GM10248 (cell line): ENCODE measurements around the gene GGACT.

Experiments used
- CTCF ChIA-PET: fragments of 300-600 bp; sonication (Branson Sonifier 250); formaldehyde crosslinking; extraction: SDS; loops from one replicate; lab custom pipeline; 2021; ENCODE audit warnings: antibody characterized with exemption; lab: Yijun Ruan, JAX
- POLR2A ChIA-PET: fragments of 350-650 bp; sonication (Branson Sonifier 250); formaldehyde crosslinking; extraction: SDS; loops from one replicate; lab custom pipeline; 2020; ENCODE audit warnings: antibody characterized with exemption; lab: Yijun Ruan, JAX
- DNase-seq: peaks from one replicate; pipeline ENCODE4 v3.0.0; 2012; ENCODE audit errors: extremely low spot score
- TF ChIP-seq, protein P1 (sequence below): IDR thresholded peaks from 2 replicates; pipeline ENCODE4 v1.5.1; 2012; ENCODE audit warnings: mild to moderate bottlenecking, low read depth; ENCODE audit errors: extremely low read depth, missing control alignments, control extremely low read depth

The GGACT gene

DNA sequence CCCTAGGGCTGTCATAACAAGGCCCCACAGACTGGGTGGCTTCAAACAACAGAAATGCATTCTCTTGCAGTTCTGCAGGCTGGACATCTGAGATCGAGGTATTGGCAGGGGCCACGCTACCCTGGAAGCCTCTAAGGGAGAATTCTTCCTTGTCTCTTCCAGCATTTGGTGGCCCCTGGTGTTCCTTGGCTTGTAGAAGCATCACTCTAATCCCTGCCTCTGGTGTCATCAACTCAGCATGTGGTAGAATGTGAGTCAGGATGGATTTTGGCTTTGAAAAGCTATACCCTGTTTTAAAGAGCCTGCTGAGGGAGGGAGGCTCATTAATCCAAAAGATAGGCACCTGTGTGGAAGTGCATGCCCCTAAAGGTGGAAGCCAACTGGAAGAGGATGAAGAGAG lies 7.9 kb upstream of the GGACT start:
- no peak for DNase-seq
- TF ChIP-seq, protein P1, sequence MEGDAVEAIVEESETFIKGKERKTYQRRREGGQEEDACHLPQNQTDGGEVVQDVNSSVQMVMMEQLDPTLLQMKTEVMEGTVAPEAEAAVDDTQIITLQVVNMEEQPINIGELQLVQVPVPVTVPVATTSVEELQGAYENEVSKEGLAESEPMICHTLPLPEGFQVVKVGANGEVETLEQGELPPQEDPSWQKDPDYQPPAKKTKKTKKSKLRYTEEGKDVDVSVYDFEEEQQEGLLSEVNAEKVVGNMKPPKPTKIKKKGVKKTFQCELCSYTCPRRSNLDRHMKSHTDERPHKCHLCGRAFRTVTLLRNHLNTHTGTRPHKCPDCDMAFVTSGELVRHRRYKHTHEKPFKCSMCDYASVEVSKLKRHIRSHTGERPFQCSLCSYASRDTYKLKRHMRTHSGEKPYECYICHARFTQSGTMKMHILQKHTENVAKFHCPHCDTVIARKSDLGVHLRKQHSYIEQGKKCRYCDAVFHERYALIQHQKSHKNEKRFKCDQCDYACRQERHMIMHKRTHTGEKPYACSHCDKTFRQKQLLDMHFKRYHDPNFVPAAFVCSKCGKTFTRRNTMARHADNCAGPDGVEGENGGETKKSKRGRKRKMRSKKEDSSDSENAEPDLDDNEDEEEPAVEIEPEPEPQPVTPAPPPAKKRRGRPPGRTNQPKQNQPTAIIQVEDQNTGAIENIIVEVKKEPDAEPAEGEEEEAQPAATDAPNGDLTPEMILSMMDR = no peak
- ChIA-PET CTCF (interaction anchor here (2.1 kb wide), 1 partner anchor 23 kb away, joined by 7 read pairs; no protein-coding TSS in a partner anchor), POLR2A (no interaction called here)

DNA sequence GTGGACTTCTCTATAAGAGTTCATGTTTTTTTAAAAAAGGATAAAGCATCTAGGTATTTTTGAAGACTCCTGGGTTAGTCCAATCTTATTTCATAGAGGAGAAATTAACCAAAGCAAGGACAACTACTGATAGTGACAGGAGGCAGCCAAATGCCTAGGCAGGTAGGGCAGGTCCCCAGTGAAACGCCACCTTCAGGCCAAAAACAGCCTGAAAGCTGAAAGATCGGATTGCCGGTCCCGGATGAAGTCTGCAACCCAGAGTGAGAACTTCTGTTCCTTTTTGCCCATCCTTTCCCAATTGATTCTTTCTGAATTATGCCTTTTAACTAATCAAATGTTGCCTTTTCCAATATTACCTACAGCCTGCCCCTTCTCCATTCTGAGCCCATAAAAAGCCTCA lies 6.1 kb upstream of the GGACT start:
- ChIA-PET POLR2A (no interaction called here), CTCF (interaction anchor here (1.0 to 2.1 kb wide), 4 partner anchors 8 to 22 kb away, joined by 3 to 7 read pairs (median 4); no protein-coding TSS in a partner anchor)
- TF ChIP-seq, protein P1 = peak; percentile 7
- no peak for DNase-seq

DNA sequence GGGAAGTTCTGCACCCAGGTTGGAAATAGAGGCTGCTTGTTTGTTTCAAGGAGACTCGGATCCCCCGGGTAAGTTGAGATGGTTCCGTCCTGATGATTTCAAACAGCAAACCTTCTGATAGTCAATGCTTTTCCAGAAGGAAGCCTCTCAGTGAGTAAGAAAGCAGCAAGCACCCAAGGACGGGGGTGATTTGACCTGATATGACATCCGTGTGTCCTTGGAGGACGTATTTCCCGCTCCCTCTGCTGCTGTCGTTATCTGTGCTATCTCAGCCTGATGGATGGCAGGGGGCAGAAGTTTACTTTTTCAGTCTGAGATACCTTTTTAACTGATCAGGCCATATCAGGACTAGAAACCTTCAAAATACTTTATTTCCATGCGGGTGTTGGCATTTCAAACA lies 5.7 kb upstream of the GGACT start:
- TF ChIP-seq, protein P1 = no peak
- DNase-seq = no peak
- ChIA-PET CTCF (no interaction called here), POLR2A (no interaction called here)

DNA sequence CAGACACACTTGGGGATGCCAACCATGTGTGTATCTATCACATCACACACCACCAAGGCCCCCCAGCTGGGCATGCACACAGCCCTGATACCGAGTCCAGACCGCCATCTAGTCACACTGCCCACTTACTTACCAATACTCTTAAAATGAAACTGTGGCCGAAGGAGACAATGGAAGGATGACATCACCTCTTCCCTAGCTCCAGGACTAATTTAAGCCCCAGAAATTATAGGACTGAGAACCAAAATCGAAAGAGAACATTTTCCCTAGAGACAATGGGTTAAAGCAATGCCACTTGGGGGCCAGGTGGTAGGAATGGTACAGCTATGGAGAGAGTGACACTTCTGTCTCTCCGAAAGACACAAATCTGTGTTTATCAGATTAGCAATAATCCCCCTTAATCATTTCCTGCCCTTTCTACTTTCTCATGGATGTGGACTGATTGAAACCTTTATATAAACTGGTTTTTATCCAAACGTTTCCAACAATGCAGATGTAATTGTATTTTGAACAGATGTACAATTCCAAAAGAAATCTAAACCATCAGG lies 663 bp upstream of the GGACT start:
- no peak for DNase-seq
- ChIA-PET CTCF (interaction anchor here (0.7 to 4.5 kb wide), 9 partner anchors 9 to 932 kb away, joined by 3 to 26 read pairs (median 3); no protein-coding TSS in a partner anchor), POLR2A (no interaction called here)
- TF ChIP-seq, protein P1 = no peak

DNA sequence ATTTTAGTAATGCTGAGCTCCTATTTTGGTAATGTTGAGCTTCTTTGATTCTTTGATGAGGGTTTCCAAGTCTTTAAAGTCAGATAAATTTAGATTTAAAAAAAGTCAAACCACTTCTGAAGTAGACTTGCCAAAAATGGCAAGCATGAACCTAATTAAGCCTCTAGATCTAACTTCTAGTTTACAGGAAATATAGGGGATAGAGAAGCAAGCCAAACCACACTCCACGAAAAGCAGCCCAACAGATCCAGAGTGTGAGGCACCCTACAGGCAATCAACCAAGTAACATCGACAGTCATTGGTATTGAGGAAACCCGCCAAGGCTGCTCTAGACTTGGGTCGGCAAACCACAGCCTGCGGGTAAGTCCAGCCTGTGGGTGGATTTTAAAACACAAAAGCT lies 3.7 kb downstream of the GGACT start:
- ChIA-PET POLR2A (no interaction called here), CTCF (interaction anchor here (0.9 to 7.0 kb wide), 2 partner anchors 10 to 12 kb away, joined by 3 to 88 read pairs; no protein-coding TSS in a partner anchor)
- no peak for DNase-seq
- TF ChIP-seq, protein P1 = no peak

DNA sequence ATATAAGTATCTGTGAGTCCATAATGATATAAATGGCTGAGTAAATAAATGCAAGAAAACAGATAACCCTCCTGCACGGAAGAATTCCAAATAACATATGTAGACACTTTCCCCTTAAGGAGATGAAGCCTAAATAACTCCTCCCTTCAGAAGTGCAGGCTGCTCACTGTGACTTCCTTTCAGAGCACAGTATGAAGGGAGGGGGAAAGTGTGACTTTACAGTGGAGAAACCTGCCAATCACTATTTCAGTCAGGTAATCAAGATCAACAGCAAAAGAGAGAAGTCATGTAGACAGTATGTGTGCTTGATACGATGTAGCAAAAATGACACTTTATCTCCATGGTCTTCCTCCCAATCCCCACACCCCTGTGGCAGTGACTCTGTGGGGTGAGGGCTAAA lies 7.1 kb downstream of the GGACT start:
- CTCF ChIA-PET = interaction anchor here (7.0 kb wide), 1 partner anchor 8 kb away, joined by 88 read pairs; no protein-coding TSS in a partner anchor
- POLR2A ChIA-PET = no interaction called here
- TF ChIP-seq, protein P1 = no peak

More for the DNA sequence above, 7.1 kb downstream of the GGACT start:
- DNase-seq = no peak
